HepG2 (cell line): ENCODE measurements around the gene TAS2R40. TPM values are rescaled to one million over a fixed set of nuclear protein-coding genes. Genes with fewer than 3 reads are reported as not detected.

Source experiments
- ATAC-seq: fragments of 200-7000 bp; cut with Tn5 transposase; 3 replicates; pipeline ENCODE4 v1.9.1; 2020; ENCODE audit warnings: mild to moderate bottlenecking, moderate library complexity
- BruUV-seq: library from RNA; stranded (reverse); fragments of 400-500 nt; replicated peaks from 2 replicates; lab custom pipeline; 2021; lab: Mats Ljungman, UMichigan
- CTCF ChIA-PET: fragments of 300-600 bp; formaldehyde crosslinking; extraction: SDS; loops from one replicate; lab custom pipeline; 2021; ENCODE audit warnings: low total read pairs, inconsistent platforms, low intra/inter-chr PET ratio; lab: Yijun Ruan, JAX
- POLR2A ChIA-PET: fragments of 350-600 bp; sonication (Branson Sonifier 250); formaldehyde crosslinking; loops from one replicate; lab custom pipeline; 2020; ENCODE audit warnings: antibody characterized with exemption, inconsistent platforms; lab: Yijun Ruan, JAX
- DNase-seq: peaks from one replicate; pipeline ENCODE4 v3.0.0-alpha.2; 2015; ENCODE audit warnings: low spot score
- FAIRE-seq: peaks from 3 replicates; lab custom pipeline; 2011; peaks lifted over from hg19 to GRCh38; lab: Jason Lieb, UNC
- H2AFZ ChIP-seq: one replicate; pipeline ENCODE4 v1.6.1; 2011; ENCODE audit warnings: low read length, inconsistent platforms
- H3K27ac ChIP-seq: fragments of 300-600 bp; 3 replicates; pipeline ENCODE4 v1.8.0; 2011; ENCODE audit warnings: mixed run types, mild to moderate bottlenecking, mixed read lengths, low read length, inconsistent platforms; ENCODE audit not compliant: insufficient read depth; ENCODE audit errors: extremely low read length
- H3K27me3 ChIP-seq, 2 experiments: fragments of 200-600 bp in 1 of 2; 2 replicates in 1 of 2; 3 replicates in 1 of 2; pipeline versions ENCODE4 v1.6.0 to v1.8.0; 2011; ENCODE audit warnings: low read length in 2 of 2, mild to moderate bottlenecking in 2 of 2, moderate library complexity in 2 of 2, inconsistent platforms in 1 of 2; ENCODE audit not compliant: insufficient read depth in 2 of 2, control insufficient read depth in 1 of 2
- H3K36me3 ChIP-seq, 2 experiments: fragments of 200-600 bp in 1 of 2; replicated peaks in 1 of 2; 2 replicates in 1 of 2; 3 replicates in 1 of 2; pipeline versions ENCODE4 v1.5.1 to v1.8.0; 2011; ENCODE audit warnings: low read length in 2 of 2, inconsistent platforms in 1 of 2; ENCODE audit not compliant: insufficient read depth in 2 of 2, control insufficient read depth in 1 of 2
- H3K4me1 ChIP-seq: 2 replicates; pipeline ENCODE4 v1.5.1; 2012; ENCODE audit warnings: low read length, inconsistent platforms; ENCODE audit not compliant: insufficient read depth
- H3K4me2 ChIP-seq: 2 replicates; pipeline ENCODE4 v1.6.0; 2011; ENCODE audit warnings: low read depth, low read length, inconsistent platforms
- H3K4me3 ChIP-seq, 3 experiments: fragments of 200-600 bp in 1 of 3; sonication (generic), shearing (Covaris generic) in 1 of 3; replicated peaks in 1 of 3; 2 replicates each; pipeline ENCODE4 v1.5.1; 2011 to 2016; ENCODE audit warnings: low read length in 3 of 3, inconsistent platforms in 2 of 3, low read depth in 2 of 3, mild to moderate bottlenecking in 2 of 3, control low read depth in 1 of 3, mixed read lengths in 1 of 3; ENCODE audit not compliant: insufficient read depth in 1 of 3
- H3K79me2 ChIP-seq: one replicate; pipeline ENCODE4 v1.6.1; 2011; ENCODE audit warnings: low read length, inconsistent platforms; ENCODE audit not compliant: insufficient read depth
- H3K9ac ChIP-seq: 2 replicates; pipeline ENCODE4 v1.6.0; 2011; ENCODE audit warnings: mild to moderate bottlenecking, low read depth, low read length, inconsistent platforms; ENCODE audit not compliant: insufficient read depth
- H3K9me3 ChIP-seq: 2 replicates; pipeline ENCODE4 v1.5.1; 2012; ENCODE audit warnings: mild to moderate bottlenecking, low read length
- H4K20me1 ChIP-seq: 2 replicates; pipeline ENCODE4 v1.6.0; 2011; ENCODE audit warnings: inconsistent platforms, mild to moderate bottlenecking, low read length, moderate library complexity; ENCODE audit not compliant: insufficient read depth
- BATF2 ChIP-seq: sonication (generic); formaldehyde crosslinking; IDR thresholded peaks from 2 replicates; pipeline ENCODE4 v1.8.0; 2022; ENCODE audit warnings: mild to moderate bottlenecking, missing genetic modification reagents, moderate library complexity
- CBX5 ChIP-seq: sonication (generic); formaldehyde crosslinking; IDR thresholded peaks from 2 replicates; pipeline ENCODE4 v1.4.0; 2020; ENCODE audit warnings: missing genetic modification reagents, borderline replicate concordance
- CCAR2 ChIP-seq: fragments of 200-400 bp; formaldehyde crosslinking; optimal IDR thresholded peaks from 2 replicates; pipeline ENCODE3; 2018; ENCODE audit warnings: low read depth, mild to moderate bottlenecking, low read length, moderate library complexity
- CSRNP2 ChIP-seq: sonication (generic); formaldehyde crosslinking; conservative IDR thresholded peaks from 2 replicates; pipeline ENCODE4 v1.8.0; 2022; ENCODE audit warnings: low read depth, missing genetic modification reagents
- GPBP1L1 ChIP-seq: sonication (generic); formaldehyde crosslinking; IDR thresholded peaks from 2 replicates; pipeline ENCODE4 v1.5.0; 2020; ENCODE audit warnings: mild to moderate bottlenecking, missing genetic modification reagents
- HOXD1 ChIP-seq: sonication (generic); formaldehyde crosslinking; IDR thresholded peaks from 2 replicates; pipeline ENCODE4 v1.5.0; 2020; ENCODE audit warnings: missing genetic modification reagents
- SALL1 ChIP-seq: sonication (generic); formaldehyde crosslinking; IDR thresholded peaks from 2 replicates; pipeline ENCODE4 v1.8.0; 2022; ENCODE audit warnings: mild to moderate bottlenecking, missing genetic modification reagents
- TERF1 ChIP-seq: sonication (generic); formaldehyde crosslinking; IDR thresholded peaks from 2 replicates; pipeline ENCODE4 v1.8.0; 2022; ENCODE audit warnings: mild to moderate bottlenecking, missing genetic modification reagents, moderate library complexity
- THYN1 ChIP-seq: sonication (generic); formaldehyde crosslinking; IDR thresholded peaks from 2 replicates; pipeline ENCODE4 v1.8.1; 2023; ENCODE audit warnings: low read depth, mild to moderate bottlenecking, moderate library complexity, missing genetic modification reagents, borderline replicate concordance
- ZBTB21 ChIP-seq: sonication (generic); formaldehyde crosslinking; IDR thresholded peaks from 2 replicates; pipeline ENCODE4 v1.4.0; 2020; ENCODE audit warnings: missing genetic modification reagents
- ZBTB33 ChIP-seq: sonication (generic); formaldehyde crosslinking; IDR thresholded peaks from 2 replicates; pipeline ENCODE4 v1.4.0; 2020; ENCODE audit warnings: missing genetic modification reagents
- ZBTB44 ChIP-seq: sonication (generic); formaldehyde crosslinking; IDR thresholded peaks from 2 replicates; pipeline ENCODE4 v1.4.0; 2020; ENCODE audit warnings: missing genetic modification reagents
- WGBS: methylation state at CpG from one replicate; pipeline ENCODE4 v1.1.6; 2017; ENCODE audit warnings: low lambda C conversion rate; 5-methylcytosine and 5-hydroxymethylcytosine counted together
- in situ Hi-C: cut with HindIII; loops from 2 replicates; pipeline ENCODE4 v1.10.0; 2017; ENCODE audit warnings: low pct_unique_long_range_greater_than_20kb; ENCODE audit not compliant: extremely low pct_ligation_motif_present
- intact Hi-C: fragments of 100-400 bp; cut with micrococcal nuclease; formaldehyde crosslinking; loops from one replicate; pipeline ENCODE4 v1.10.0; 2022; ENCODE audit not compliant: unreplicated experiment
- polyA plus RNA-seq, 8 experiments: library from polyadenylated mRNA; depleted of rRNA in 3 of 8; stranded (reverse) in 7 of 8; unstranded in 1 of 8; fragments of >200 nt; fragmentation: Illumina TruSeq in 4 of 8; extraction: Trizol in 4 of 8; gene quantifications; 2 replicates each; pipeline versions ENCODE4 v1.2.1 to v1.2.3, GENCODE V29; 2011 to 2016; ENCODE audit warnings: low read depth in 4 of 8, missing spikeins in 1 of 8, mixed read lengths in 1 of 8; ENCODE audit not compliant: insufficient read depth in 1 of 8
- total RNA-seq, 5 experiments: library from RNA; depleted of rRNA; stranded (reverse); fragments of >200 nt; fragmentation: Illumina TruSeq; extraction: Trizol; gene quantifications; 2 replicates each; pipeline ENCODE4 v1.2.3, GENCODE V29; 2016; ENCODE audit warnings: low read depth in 1 of 5

The TAS2R40 gene
- total and polyA plus RNA-seq, 2 of the 13 experiments (the other 11 are each of a cell fraction or from before 2014, with no cell fraction given), result not detected

- POLR2A ChIA-PET, result no interaction called here
- Histone ChIP-seq H3K4me3 (no peak overlapping the region), H2AFZ (no peak overlapping the region), H3K27me3 (0 out of 5 replicates have a peak, but pooled peaks cover 0 to 3% of the 10 kb centered on the region in 2 experiments), H4K20me1 (no peaks in the 10 kb centered on the region), H3K27ac (no peak overlapping the region), H3K79me2 (no peaks in the 10 kb centered on the region), H3K9ac (no peak overlapping the region), H3K36me3 (no peaks in the 10 kb centered on the region), H3K4me2 (no peak overlapping the region), H3K4me1 (no peaks in the 10 kb centered on the region), H3K9me3 (no peaks in the 10 kb centered on the region)
- intact Hi-C loops, result loop anchor here (5.0 kb wide), 1 partner anchor 847 kb away; no protein-coding TSS in a partner anchor
- WGBS, result 0% methylated on average over 1 of the region's 1 CpG
- no TSS peak for BruUV-seq
- no peak for FAIRE-seq
- CTCF ChIA-PET, result no interaction called here
- in situ Hi-C loops, result no loop called here
- no peak for DNase-seq
- no peak for ATAC-seq
- TF ChIP-seq GPBP1L1 (CRISPR knock-in tag), result no peak
- no peak for TF ChIP-seq HOXD1 (CRISPR knock-in tag)
- TF ChIP-seq ZBTB21 (CRISPR knock-in tag), result no peak
- TF ChIP-seq CCAR2, result no peak
- TF ChIP-seq CSRNP2 (CRISPR knock-in tag), result no peak
- no peak for TF ChIP-seq ZBTB44 (CRISPR knock-in tag)
- no peak for TF ChIP-seq CBX5 (CRISPR knock-in tag)
- no peak for TF ChIP-seq THYN1 (CRISPR knock-in tag)
- no peak for TF ChIP-seq SALL1
- no peak for TF ChIP-seq TERF1 (CRISPR knock-in tag)
- no peak for TF ChIP-seq ZBTB33
- no peak for TF ChIP-seq BATF2 (CRISPR knock-in tag)
These were observed 36.3 kb upstream of the TAS2R40 start for GRCh38 chr7:143185551-143185950.
